Activated T-cell treated with anti-CD3 and anti-CD28 coated beads for 24 hours (primary cell): ENCODE data around the gene STOM.
"Not testable (repeated sequence)": the region's sequence is repeated elsewhere in the genome, so short reads cannot be mapped to it uniquely, and the experiment has no call there.

Experiments used
- DNase-seq: peaks from one replicate; pipeline ENCODE4 v3.0.0-alpha.2; 2020; ENCODE audit warnings: low read depth

The STOM gene

GRCh38 chr9:121300283-121301119 lies 69.5 kb downstream of the STOM start:
- DNase-seq: no peak

DNA sequence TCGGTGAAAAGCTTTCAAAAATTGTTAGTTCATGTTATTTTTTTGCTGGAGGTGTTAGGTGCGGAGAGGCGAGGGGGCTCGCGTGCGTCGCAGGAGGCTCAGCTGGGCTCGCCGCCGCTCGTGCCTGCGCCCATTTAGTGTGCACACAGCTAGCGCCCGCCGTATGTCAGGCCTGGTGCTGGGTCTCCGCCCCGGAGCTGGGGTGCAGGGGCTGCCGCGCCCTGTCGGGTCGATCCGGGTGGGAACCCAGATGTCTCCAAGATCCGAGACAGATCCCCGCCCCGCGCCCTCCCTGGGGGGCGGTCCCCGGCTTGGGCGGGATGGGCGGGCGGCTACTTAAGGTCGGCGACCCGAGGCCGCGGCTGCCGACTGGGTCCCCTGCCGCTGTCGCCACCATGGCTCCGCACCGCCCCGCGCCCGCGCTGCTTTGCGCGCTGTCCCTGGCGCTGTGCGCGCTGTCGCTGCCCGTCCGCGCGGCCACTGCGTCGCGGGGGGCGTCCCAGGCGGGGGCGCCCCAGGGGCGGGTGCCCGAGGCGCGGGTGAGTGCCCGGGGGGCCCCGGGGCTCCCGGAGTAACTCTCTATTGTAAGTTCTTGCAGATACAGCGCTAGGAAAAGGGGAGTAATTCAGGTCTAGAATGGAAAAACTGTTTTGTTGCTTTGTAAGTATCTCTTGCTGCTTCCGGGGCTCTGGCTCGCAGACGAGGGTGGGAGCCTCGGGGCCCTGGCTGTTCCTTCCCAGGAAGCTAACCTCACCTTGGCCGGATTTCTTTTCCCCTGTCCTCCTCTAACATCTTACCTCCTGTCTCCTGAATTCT lies 70.4 kb downstream of the STOM start:
- DNase-seq: no peak

DNA sequence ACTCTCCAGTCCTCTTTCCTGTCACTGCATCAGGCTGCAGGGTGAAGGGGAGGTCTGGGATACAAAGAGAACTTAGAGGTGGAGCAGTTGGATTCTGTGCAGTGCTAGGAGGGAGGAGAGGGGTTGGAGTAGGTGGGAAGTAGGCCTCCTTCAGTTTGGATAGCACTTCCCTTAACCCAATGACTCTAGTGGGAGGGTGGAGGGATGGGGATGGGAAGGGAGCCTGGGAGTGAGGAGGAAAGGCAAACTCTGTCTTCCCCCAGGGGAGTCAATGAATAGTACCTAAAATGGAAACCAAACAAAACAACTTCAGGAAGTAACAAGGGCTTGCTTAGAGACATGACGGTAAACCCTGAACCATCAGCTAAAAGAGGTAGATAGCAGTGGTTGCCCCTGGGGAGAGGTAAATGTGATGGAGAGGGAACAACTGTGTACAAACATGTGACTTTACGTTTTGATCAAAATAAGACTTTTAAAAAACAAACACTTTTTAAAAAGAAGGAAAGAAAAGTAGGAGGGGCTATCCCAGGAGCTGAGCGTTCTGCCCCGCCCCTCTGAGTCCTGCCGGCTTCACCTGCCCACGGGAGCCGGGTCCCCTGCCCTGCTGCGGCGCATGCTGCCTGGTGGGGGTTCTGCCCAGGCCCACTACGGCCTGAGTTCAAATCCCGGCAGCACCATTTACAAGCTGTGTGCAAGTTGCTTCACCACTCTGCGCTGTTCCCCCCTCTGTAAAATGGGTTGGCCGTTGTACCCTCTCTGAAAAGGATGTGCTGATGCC lies 71.2 kb downstream of the STOM start:
- DNase-seq: no peak

DNA sequence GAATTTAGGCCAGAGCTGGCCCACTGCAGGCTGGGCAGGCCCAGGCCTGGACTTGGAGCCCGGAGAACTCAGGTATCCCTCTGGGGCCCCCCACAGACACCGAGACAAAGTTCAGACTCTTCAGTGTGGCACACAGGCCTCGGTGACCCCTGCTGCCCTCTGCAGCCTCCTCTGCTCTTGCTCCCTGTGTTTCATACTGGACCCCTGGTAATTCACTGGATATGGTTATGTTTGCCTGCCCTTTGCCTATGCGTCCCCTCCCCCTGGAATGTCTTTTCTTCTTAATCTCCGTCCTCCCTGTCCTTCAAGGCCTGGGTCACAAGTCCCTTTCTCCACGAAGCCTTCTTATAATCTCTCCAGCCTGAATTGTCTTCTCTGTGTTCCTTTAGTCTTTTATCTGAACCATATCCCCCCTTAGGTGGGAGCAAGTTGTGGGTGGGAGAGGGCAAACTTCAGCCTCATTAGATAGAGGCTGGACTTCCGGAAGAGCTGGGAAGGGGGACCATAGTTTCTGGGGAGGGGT lies 72.0 kb downstream of the STOM start:
- no peak for DNase-seq

DNA sequence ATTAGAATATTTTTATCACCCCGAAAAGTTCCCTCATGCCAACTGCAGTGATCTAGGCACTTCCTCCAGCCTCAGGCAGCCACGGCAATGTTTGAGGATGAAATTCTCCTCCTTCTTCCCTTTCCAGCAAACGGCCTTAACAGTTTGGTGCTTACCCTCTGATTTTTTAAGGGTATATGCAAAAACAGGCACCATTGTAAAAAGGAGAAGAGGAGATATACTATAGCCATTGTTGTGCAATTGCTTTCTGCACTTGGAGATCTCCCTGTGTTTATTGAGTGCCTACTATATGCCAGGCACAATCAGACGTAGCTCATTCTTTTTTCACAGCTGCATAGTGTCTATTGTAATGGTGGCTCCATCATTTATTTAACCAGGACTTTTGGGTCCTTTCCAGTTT lies 72.7 kb downstream of the STOM start:
- no peak for DNase-seq

DNA sequence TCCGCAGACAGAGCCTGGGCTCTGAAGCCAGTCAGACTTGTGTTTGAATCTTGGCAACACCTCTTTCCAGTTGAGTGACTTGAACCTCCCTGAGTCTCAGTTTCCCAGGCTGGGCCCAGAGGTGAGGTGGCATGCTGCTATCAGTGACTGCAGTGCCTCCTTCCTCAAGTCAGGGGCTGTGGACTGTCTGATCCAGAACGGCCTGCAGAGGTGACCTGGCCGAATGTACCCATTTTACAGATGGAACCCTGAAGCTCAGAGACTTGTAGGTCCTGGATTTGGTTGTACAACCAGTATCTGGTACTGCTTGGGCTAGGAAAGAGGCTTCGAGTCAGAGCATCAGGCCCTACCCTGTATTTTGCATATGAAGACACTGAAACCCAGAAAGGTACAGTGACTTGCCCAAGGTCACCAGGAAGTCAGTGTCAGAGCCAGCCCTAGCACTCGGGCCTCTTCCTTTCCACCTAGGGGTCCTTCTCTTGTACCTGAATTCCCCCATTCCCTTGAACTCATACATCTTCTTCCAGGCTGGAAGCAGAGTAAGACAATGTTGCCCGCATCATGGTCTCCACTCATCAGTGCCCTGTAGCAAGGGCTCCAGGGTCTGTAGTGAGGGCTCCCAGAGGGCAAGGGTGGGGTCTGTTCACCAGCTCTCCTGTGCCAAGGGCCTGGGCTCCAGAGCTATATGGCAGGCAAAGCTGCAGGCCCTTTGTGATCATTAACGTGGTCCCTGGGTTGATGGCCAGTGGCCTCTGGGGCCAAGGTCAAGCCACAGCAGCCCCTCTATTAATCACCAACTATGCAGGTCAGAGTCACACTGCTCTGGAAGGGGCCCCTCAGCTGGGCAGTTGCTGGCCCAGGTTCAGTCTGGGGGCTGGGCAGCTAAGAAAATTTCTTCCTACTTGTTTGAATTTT lies 73.6 kb downstream of the STOM start:
- no peak for DNase-seq

- DNase-seq: no peak
These were observed 74.3 kb downstream of the STOM start for GRCh38 chr9:121295662-121296191.

DNA sequence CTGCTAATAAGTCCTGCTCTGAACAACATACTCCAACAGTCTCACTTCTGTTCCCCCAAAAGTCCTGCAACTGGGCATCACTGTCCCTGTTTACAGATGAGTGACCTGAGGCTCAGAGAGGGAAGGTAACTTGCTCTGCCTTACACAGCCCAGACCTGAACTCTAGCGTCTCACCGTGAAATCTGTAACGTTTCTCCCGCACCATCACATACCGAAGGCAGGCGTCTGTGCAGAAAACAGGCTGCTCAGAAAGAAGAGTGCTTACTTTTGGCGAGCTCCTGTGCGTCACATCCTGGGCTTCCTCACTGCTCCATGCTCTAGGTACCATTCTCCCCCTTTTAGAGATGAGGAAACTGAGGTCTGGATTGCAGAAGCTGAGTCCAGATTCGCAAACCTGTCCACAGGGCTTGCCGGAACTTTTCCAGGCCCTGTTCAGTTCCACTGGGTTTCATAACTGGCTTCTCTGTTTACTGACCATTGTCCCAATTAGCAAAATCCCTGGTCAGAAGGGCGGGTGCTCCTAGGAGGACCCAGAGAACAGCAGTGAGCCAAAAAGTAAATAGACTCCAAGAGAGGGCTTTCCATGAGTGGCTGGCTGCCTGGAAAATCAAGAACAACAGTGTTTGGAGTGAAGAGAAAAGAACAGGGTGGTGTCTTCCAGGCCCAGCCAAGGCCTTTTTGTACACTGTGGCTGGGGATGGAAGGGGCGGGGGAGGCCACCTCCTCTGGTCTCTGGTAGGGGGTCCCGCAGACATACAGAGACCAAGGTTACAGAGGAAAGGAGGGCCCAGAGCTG lies 75.0 kb downstream of the STOM start:
- no peak for DNase-seq

GRCh38 chr9:121294151-121294743 lies 75.8 kb downstream of the STOM start:
- DNase-seq: no peak

DNA sequence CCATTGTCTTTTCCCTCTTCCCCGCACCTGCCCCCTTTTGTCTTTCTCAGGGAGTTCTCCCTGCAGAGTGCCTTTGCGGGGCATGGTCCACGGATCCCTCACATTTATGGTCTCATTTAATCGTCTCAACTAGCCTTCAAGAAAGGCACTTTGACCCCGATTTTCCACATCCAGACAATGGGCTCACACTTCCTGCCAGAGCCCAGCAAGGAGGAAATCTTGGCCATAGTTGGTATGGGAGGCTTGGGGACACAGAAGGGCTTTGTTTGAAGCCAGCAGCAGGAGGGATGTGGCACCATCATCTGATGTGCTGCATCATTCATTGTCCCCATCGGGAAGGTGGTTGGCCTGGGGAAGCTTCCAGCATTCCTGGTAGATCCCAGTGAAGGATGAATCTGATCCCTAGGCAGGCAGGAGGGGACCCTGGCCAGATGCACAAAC lies 77.2 kb downstream of the STOM start:
- no peak for DNase-seq

GRCh38 chr9:121292051-121292450 lies 78.0 kb downstream of the STOM start:
- DNase-seq: no peak

DNA sequence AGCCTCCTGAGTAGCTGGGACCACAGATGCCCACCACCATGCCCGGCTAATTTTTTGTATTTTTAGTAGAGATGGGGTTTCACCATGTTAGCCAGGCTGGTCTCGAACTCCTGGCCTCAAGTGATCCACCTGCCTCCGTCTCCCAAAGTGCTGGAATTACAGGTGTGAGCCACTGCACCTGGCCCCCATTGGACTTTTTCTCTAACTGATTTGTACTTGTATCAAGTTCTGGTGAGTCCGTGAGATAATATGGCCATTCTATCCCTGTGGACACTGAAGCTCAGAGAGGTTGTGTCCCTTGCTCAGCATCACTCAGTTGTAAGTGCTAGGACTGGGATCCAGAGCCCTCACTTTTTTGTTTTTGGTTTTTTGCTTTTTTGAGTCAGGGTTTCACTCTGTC lies 78.5 kb downstream of the STOM start:
- not testable (repeated sequence) for DNase-seq

DNA sequence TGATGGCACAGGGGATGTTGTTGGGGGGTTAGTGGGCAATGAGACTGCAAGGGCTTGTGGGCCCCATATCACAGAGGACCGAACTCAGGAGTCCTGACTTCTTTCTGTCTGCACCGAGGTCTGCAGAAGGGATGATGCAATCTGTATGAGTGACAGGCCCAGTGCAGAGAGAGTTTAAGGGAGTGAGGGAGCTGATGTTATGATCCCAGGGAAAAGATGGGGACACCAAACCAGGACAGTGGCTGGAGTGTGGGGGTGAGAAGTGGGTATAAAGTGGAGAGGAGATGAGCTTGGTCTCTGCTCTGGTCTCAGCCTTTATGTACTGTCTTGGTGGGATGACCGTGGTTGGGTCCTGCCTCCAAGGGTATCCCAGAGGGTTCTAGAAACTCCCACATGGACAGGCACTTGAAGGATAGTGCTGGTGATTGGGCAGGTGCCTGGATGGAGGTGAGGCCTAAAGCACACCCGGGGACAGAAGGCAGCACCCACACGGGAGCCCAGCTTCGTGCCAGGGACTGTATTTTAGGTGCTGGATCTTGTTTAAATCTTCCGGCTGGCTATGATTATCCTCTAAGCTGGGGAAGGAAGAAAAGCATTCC lies 80.2 kb downstream of the STOM start:
- no peak for DNase-seq

- no peak for DNase-seq
These were observed 80.9 kb downstream of the STOM start for GRCh38 chr9:121289026-121289771.
